GDM1 (cell line): ENCODE measurements around the gene WDR18.

ENCODE experiments used
- DNase-seq: peaks from one replicate; lab custom pipeline; 2025; lab: John Stamatoyannopoulos, UW

The WDR18 gene

DNA sequence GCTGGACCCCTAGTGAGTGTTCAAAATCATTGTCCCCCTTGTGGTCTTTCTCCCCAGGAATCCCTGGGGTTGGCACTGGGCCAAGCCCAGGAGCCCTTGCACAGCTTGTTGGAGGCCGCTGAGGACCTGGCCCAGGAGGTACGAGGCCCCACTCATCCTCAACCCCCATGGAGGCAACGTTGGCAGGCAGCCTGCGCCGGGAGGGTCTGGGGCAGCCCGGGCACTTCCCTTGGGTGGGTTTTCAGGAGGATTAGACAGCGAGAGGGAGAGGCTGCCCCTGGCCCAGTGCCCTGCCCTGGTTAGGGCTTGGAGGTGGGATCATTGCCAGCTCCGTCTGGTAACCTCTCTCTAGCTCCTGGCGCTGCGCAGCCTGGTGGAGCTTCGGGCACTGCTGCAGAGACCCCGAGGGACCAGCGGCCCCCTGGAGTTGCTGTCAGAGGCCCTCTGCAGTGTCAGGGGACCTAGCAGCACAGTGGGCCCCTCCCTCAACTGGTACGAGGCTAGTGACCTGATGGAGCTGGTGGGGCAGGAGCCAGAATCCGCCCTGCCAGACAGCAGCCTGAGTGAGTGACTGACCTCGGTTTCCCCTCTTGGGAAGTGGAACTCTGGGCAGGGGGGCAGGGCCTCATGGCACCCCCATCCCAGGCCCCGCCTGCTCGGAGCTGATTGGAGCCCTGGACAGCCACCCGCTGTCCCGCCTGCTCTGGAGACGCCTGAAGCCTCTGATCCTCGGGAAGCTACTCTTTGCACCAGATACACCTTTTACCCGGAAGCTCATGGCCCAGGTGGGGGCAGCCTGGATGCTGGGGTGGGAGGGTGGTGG lies 58.8 kb downstream of the WDR18 start:
- no peak for DNase-seq
